Measurements from ENCODE around the gene MCF2L2. TPM values are rescaled to one million over a fixed set of nuclear protein-coding genes. Genes with fewer than 3 reads are reported as not detected.
"Not testable (repeated sequence)": the region's sequence is repeated elsewhere in the genome, so short reads cannot be mapped to it uniquely, and the experiment has no call there.

The MCF2L2 gene
- total and polyA plus RNA-seq, 12 donors: 6.5 to 62.7 (median 21.7) TPM

DNA sequence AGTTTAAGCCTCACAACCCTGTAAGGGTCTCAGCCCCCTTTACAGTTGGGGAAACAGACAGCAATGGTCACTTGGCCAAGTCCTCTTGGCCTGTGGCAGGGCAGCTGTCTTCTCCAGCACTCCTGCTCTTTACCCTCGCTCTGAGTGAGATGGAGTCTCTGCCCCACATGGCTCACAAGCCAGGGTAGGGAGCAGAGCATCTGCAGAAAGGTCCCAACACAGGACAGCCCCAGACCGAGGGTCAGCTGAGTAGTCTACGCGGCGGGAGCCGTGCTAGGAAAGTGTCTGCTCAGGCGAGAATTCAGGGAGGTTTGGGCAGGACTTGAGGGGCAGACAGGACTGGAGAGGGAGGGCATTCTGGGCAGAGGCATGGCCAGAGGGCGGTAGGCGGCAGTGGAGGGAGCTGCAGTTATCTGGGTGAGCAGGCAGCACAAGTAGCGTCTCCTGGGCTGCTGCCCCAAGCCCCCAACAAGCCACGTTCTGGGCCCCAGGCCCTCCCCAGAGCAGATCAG, 247.6 kb downstream of the MCF2L2 start:
- no peak for TF ChIP-seq POLR2A (IDR thresholded peaks at IDR 0.05)
- TF ChIP-seq, protein P1, sequence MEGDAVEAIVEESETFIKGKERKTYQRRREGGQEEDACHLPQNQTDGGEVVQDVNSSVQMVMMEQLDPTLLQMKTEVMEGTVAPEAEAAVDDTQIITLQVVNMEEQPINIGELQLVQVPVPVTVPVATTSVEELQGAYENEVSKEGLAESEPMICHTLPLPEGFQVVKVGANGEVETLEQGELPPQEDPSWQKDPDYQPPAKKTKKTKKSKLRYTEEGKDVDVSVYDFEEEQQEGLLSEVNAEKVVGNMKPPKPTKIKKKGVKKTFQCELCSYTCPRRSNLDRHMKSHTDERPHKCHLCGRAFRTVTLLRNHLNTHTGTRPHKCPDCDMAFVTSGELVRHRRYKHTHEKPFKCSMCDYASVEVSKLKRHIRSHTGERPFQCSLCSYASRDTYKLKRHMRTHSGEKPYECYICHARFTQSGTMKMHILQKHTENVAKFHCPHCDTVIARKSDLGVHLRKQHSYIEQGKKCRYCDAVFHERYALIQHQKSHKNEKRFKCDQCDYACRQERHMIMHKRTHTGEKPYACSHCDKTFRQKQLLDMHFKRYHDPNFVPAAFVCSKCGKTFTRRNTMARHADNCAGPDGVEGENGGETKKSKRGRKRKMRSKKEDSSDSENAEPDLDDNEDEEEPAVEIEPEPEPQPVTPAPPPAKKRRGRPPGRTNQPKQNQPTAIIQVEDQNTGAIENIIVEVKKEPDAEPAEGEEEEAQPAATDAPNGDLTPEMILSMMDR (IDR thresholded peaks at IDR 0.05): no peak
- DNase-seq: no peak
- intact Hi-C loops (cut with DNase I): loop anchor here in 1 of 2 donors (5.0 kb wide), 1 partner anchor 201 kb away; no protein-coding TSS in a partner anchor

DNA sequence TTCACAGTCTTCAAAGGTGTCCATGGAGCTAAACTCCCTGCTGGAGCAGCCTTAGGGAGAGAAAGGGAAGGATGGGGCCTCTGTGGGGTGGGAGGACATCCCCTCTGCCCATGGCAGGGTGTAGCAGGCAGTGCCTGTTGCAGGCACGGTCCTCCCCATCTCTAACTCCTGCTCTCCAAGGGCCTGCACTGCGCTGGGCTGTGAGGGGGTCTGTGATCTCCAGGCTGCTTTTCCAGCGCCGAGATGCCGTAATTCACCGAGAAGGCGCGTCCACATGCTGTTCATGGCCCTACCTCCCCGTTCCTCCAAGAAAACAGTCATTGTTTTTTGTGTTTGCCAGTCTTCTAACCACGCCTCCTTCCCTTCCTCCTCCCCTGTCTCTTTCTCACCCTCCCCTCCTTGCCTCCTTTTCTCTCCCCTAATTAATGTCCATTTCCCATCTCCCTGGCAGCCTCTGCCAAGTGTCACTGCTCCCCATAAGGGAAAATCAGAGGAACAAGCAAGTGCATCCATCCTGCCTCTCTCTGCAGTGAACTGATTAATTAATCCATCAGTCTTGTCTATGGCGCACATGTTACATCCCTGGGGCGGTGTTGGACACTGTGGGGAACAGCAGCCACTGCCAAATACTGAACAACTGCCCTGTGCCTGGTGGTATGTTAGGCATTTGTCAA, 248.2 kb downstream of the MCF2L2 start:
- no peak for DNase-seq
- H3K4me1 ChIP-seq (replicated peaks in 1 of 2): peaks cover 2 to 3% of the 10 kb centered on the region in 2 donors
- TF ChIP-seq, protein P1 (IDR thresholded peaks at IDR 0.05): no peak
- no peak for TF ChIP-seq POLR2A (IDR thresholded peaks at IDR 0.05)
- intact Hi-C loops (cut with DNase I): loop anchor here in 1 of 2 donors (5.0 kb wide), 1 partner anchor 202 kb away; no protein-coding TSS in a partner anchor
- no peak overlapping the region for H3K4me3 ChIP-seq
- 57 to 83% (median 66%) methylated on average over 10 to 12 of the region's 12 CpGs for WGBS, 4 donors
- no peaks in the 10 kb centered on the region for H3K9me3 ChIP-seq (replicated peaks in 1 of 3)
- H3K27ac ChIP-seq: no peak overlapping the region
- no peaks in the 10 kb centered on the region for H3K27me3 ChIP-seq
- H3K36me3 ChIP-seq (replicated peaks in 1 of 2): no peaks in the 10 kb centered on the region

More for the DNA sequence above, 247.6 kb downstream of the MCF2L2 start:
- H3K4me3 ChIP-seq: no peak overlapping the region
- no peaks in the 10 kb centered on the region for H3K36me3 ChIP-seq (replicated peaks in 1 of 2)
- H3K4me1 ChIP-seq (replicated peaks in 1 of 2): peaks cover 8% of the 10 kb centered on the region in 2 donors
- no peaks in the 10 kb centered on the region for H3K27me3 ChIP-seq
- H3K9me3 ChIP-seq (replicated peaks in 1 of 3): no peaks in the 10 kb centered on the region
- H3K27ac ChIP-seq: no peak overlapping the region
- 67 to 100% (median 87%) methylated on average over 1 to 11 of the region's 11 CpGs for WGBS, 4 donors

DNA sequence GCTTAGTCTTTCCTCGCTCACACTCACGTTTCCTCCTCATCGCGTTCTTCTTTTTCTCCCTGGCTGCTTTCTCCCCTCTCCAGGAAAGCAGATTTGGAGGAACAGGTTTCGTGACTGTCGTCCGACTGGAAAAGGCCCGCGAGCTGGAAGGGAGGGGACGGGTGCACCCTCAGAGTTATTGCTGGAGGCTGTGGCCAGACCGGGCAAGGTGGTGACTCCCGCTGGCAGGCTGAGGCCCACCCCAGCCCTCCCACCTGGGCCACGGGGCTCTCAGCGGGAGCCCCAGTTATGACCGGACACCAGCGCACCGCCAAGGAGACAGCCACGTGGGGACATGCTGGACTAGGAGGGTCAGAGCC, 248.9 kb downstream of the MCF2L2 start:
- H3K4me1 ChIP-seq (replicated peaks in 1 of 2); H3K27me3 ChIP-seq; intact Hi-C loops (cut with DNase I); H3K9me3 ChIP-seq (replicated peaks in 1 of 3); H3K27ac ChIP-seq; DNase-seq; H3K36me3 ChIP-seq (replicated peaks in 1 of 2): not testable (repeated sequence)
- H3K4me3 ChIP-seq: peak overlapping the region in 1 of 4 donors; percentile 52
- WGBS, 4 donors: 35 to 55% (median 43%) methylated on average over 7 to 18 of the region's 18 CpGs

DNA sequence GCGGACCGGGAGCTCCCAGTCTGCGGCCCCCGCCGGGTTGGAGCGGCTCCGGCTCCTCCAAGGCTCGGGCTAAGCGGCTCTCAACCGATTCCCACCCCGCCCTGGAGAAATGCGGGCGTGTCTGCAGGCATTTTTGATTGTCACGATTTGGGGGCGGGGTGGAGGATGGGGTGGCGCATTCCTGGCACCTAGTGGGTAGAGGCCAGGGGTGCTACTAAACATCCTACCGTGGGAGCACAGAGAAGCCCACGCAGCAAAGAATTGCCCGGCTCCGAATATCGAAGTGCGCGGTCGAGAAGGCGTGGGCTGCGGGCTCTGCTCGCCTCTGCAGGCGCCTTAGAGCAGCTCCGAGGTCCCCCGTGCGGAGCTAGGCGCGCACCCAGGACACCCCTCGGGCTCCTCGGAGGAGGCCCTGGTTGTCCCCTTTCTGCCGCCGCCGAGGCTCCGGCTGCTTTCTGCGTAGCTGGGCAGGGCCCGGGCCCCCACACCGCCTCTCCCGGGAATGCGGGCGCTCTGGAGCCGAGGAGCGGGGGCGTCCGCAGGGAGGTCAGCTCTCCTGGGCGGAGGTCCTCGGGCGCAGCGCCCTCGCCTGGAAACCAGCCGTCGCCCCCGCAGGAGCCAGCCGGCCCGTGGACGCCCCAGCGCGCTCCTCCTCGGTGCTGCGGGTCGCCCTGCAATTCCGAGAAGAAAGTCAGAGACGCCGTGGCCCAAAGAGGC, 249.4 kb downstream of the MCF2L2 start:
- 25 to 43% (median 29%) methylated on average over 15 to 68 of the region's 68 CpGs for WGBS, 4 donors
- Histone ChIP-seq H3K4me3 (peak overlapping the region in 2 of 4 donors; percentile 12 to 52), H3K36me3 (replicated peaks in 1 of 2) (no peaks in the 10 kb centered on the region), H3K9me3 (replicated peaks in 1 of 3) (no peaks in the 10 kb centered on the region), H3K27ac (no peak overlapping the region), H3K27me3 (no peaks in the 10 kb centered on the region), H3K4me1 (replicated peaks in 1 of 2) (no peaks in the 10 kb centered on the region)
- DNase-seq: peak in 1 of 7 donors; percentile 27
- TF ChIP-seq, protein P1 (IDR thresholded peaks at IDR 0.05): no peak
- TF ChIP-seq POLR2A (IDR thresholded peaks at IDR 0.05): no peak
- intact Hi-C loops (cut with DNase I): no loop called here
